HepG2 (cell line): ENCODE measurements around the gene PFKFB2. TPM values are rescaled to one million over a fixed set of nuclear protein-coding genes. Genes with fewer than 3 reads are reported as not detected.

ENCODE experiments used
- ASH2L ChIP-seq: fragments of 300-600, 200-600 bp; sonication (generic); IDR thresholded peaks from 2 replicates; pipeline ENCODE4 v1.7.0; 2017; ENCODE audit warnings: low read depth, mild to moderate bottlenecking, moderate library complexity, mixed read lengths, low read length; ENCODE audit not compliant: insufficient read length
- ATF7-NPFF ChIP-seq: sonication (generic); formaldehyde crosslinking; IDR thresholded peaks from 2 replicates; pipeline ENCODE4 v1.8.1; 2023; ENCODE audit warnings: mild to moderate bottlenecking, low read depth, missing genetic modification reagents, moderate library complexity
- BORCS8-MEF2B ChIP-seq: sonication (generic); formaldehyde crosslinking; IDR thresholded peaks from 2 replicates; pipeline ENCODE4 v1.8.0; 2022; ENCODE audit warnings: mild to moderate bottlenecking, missing genetic modification reagents
- CHD4 ChIP-seq: fragments of 200-600 bp; sonication (generic); IDR thresholded peaks from 2 replicates; pipeline ENCODE4 v1.7.0; 2017; ENCODE audit warnings: mild to moderate bottlenecking, low read length, borderline replicate concordance
- CREM ChIP-seq, 2 experiments: sonication (generic) in 1 of 2; formaldehyde crosslinking in 1 of 2; IDR thresholded peaks; 2 replicates each; pipeline versions ENCODE4 v1.4.0 to v1.6.1; 2016 to 2020; ENCODE audit warnings: antibody characterized with exemption in 1 of 2, mild to moderate bottlenecking in 1 of 2, missing genetic modification reagents in 1 of 2
- HMG20A ChIP-seq: IDR thresholded peaks from 2 replicates; pipeline ENCODE4 v1.6.1; 2016; ENCODE audit warnings: borderline replicate concordance
- HNF4G ChIP-seq, 2 experiments: sonication (generic) in 1 of 2; formaldehyde crosslinking in 1 of 2; IDR thresholded peaks; 2 replicates each; pipeline versions ENCODE4 v1.4.0 to v1.6.1; 2011 to 2020; ENCODE audit warnings: borderline replicate concordance in 2 of 2, low read depth in 2 of 2, mild to moderate bottlenecking in 2 of 2, low read length in 1 of 2, missing genetic modification reagents in 1 of 2, moderate library complexity in 1 of 2
- KAT2B ChIP-seq: fragments of 150-350 bp; IDR thresholded peaks from 2 replicates; pipeline ENCODE4 v1.6.1; 2014; ENCODE audit warnings: low read depth, low read length, borderline replicate concordance
- KMT2B ChIP-seq: IDR thresholded peaks from 2 replicates; pipeline ENCODE4 v1.6.1; 2016; ENCODE audit warnings: missing genetic modification reagents, missing compliant biosample characterization
- MAF1 ChIP-seq: sonication (generic); formaldehyde crosslinking; IDR thresholded peaks from 2 replicates; pipeline ENCODE4 v1.5.0; 2020; ENCODE audit warnings: missing genetic modification reagents, borderline replicate concordance
- MED8 ChIP-seq: sonication (generic); formaldehyde crosslinking; IDR thresholded peaks from 2 replicates; pipeline ENCODE4 v1.8.1; 2023; ENCODE audit warnings: mild to moderate bottlenecking, missing genetic modification reagents; ENCODE audit not compliant: insufficient replicate concordance
- MIXL1 ChIP-seq: IDR thresholded peaks from 2 replicates; pipeline ENCODE4 v1.6.1; 2016
- NFATC3 ChIP-seq: sonication (generic); formaldehyde crosslinking; IDR thresholded peaks from 2 replicates; pipeline ENCODE4 v1.5.1; 2020; ENCODE audit warnings: mild to moderate bottlenecking, missing genetic modification reagents
- NR2F6 ChIP-seq, 2 experiments: IDR thresholded peaks; 2 replicates each; pipeline ENCODE4 v1.6.1; 2016; ENCODE audit warnings: antibody characterized with exemption in 1 of 2, mild to moderate bottlenecking in 1 of 2
- PPARG ChIP-seq: conservative IDR thresholded peaks from 2 replicates; pipeline ENCODE4 v1.6.1; 2016; ENCODE audit warnings: missing biosample characterization, missing genetic modification reagents
- RNF2 ChIP-seq: fragments of 450-650 bp; conservative IDR thresholded peaks from 2 replicates; pipeline ENCODE4 v1.6.1; 2016; ENCODE audit warnings: low read depth
- SRF ChIP-seq: IDR thresholded peaks from 2 replicates; pipeline ENCODE4 v1.6.1; 2011; ENCODE audit warnings: mild to moderate bottlenecking, low read depth, low read length, moderate library complexity
- TEAD3 ChIP-seq: optimal IDR thresholded peaks from 2 replicates; pipeline ENCODE3; 2016; ENCODE audit warnings: borderline replicate concordance
- ZBTB7B ChIP-seq: sonication (generic); formaldehyde crosslinking; IDR thresholded peaks from 2 replicates; pipeline ENCODE4 v1.4.0; 2020; ENCODE audit warnings: missing genetic modification reagents
- ZFY ChIP-seq: sonication (generic); formaldehyde crosslinking; IDR thresholded peaks from 2 replicates; pipeline ENCODE4 v1.4.0; 2020; ENCODE audit warnings: missing genetic modification reagents
- ZNF205 ChIP-seq: IDR thresholded peaks from 2 replicates; pipeline ENCODE4 v1.6.1; 2018; ENCODE audit warnings: missing biosample characterization, missing genetic modification reagents
- ZNF343 ChIP-seq: sonication (generic); formaldehyde crosslinking; IDR thresholded peaks from 2 replicates; pipeline ENCODE4 v1.4.0; 2020; ENCODE audit warnings: mild to moderate bottlenecking, missing genetic modification reagents
- ZNF703 ChIP-seq: sonication (generic); formaldehyde crosslinking; IDR thresholded peaks from 2 replicates; pipeline ENCODE4 v1.5.1; 2020; ENCODE audit warnings: missing genetic modification reagents, mild to moderate bottlenecking, moderate library complexity, borderline replicate concordance
- ZNF850 ChIP-seq: sonication (generic); formaldehyde crosslinking; conservative IDR thresholded peaks from 2 replicates; pipeline ENCODE4 v1.9.0; 2021; ENCODE audit warnings: mild to moderate bottlenecking, missing genetic modification reagents
- polyA plus RNA-seq, 8 experiments: library from polyadenylated mRNA; depleted of rRNA in 3 of 8; stranded (reverse) in 7 of 8; unstranded in 1 of 8; fragments of >200 nt; fragmentation: Illumina TruSeq in 4 of 8; extraction: Trizol in 4 of 8; gene quantifications; 2 replicates each; pipeline versions ENCODE4 v1.2.1 to v1.2.3, GENCODE V29; 2011 to 2016; ENCODE audit warnings: low read depth in 4 of 8, missing spikeins in 1 of 8, mixed read lengths in 1 of 8; ENCODE audit not compliant: insufficient read depth in 1 of 8
- total RNA-seq, 5 experiments: library from RNA; depleted of rRNA; stranded (reverse); fragments of >200 nt; fragmentation: Illumina TruSeq; extraction: Trizol; gene quantifications; 2 replicates each; pipeline ENCODE4 v1.2.3, GENCODE V29; 2016; ENCODE audit warnings: low read depth in 1 of 5
- TF ChIP-seq, protein P1 (sequence below): IDR thresholded peaks from 2 replicates; pipeline ENCODE4 v1.6.1; 2018; ENCODE audit warnings: missing genetic modification reagents, mild to moderate bottlenecking, missing compliant biosample characterization
- TF ChIP-seq, protein P2 (sequence below): sonication (generic); formaldehyde crosslinking; IDR thresholded peaks from 2 replicates; pipeline ENCODE4 v1.5.0; 2020; ENCODE audit warnings: missing genetic modification reagents
- TF ChIP-seq, protein P3 (sequence below): sonication (generic); formaldehyde crosslinking; IDR thresholded peaks from 2 replicates; pipeline ENCODE4 v1.4.0; 2020; ENCODE audit warnings: missing genetic modification reagents

Gene PFKFB2
- total and polyA plus RNA-seq, 2 of the 13 experiments (the other 11 are each of a cell fraction or from before 2014, with no cell fraction given) = 4.6 to 10.6 TPM

DNA sequence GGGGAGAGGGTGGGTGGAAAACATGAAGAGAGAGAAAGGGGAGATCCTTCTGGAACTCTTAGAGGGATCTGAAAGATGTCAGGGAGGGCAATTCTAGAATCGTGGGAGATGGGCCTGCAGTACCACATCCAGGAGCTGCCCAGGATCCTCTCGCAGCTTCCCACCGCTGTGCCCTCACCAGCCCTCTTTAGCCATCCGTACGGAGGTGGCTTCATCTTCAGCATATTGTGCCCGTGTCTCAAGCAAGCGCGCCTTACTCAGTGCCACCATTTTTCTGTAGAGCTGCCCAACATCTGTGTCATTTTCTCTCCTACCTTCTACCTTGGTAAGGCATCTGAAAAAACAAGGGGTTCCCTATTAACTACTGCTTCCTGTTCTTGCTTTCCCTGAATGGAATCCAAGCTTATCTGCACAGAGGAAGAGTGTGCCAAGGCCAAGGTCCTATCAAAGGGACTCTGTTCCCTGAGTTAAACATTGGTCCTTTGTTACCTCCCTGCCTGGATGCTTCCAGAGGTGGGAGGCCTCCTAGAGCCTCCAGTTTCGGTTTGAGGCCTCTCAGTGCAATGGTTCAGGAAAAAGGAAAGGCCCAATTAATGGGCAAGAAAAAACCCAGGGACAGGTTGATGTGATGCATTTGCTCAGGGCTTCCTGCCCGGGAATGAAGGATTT is 43.8 kb upstream of the PFKFB2 start (continued):
- TF ChIP-seq, protein P1, sequence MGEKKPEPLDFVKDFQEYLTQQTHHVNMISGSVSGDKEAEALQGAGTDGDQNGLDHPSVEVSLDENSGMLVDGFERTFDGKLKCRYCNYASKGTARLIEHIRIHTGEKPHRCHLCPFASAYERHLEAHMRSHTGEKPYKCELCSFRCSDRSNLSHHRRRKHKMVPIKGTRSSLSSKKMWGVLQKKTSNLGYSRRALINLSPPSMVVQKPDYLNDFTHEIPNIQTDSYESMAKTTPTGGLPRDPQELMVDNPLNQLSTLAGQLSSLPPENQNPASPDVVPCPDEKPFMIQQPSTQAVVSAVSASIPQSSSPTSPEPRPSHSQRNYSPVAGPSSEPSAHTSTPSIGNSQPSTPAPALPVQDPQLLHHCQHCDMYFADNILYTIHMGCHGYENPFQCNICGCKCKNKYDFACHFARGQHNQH (CRISPR knock-in tag) = peak; percentile 61
- TF ChIP-seq CREM (IDR thresholded peaks at IDR 0.05) (peak; percentile 35; the same call in 1 of the 2 replicates), CREM (CRISPR knock-in tag; IDR thresholded peaks at IDR 0.05) (no peak), MIXL1 (peak; percentile 32; the same call in 1 of the 2 replicates), ZNF343 (CRISPR knock-in tag) (0 out of 2 replicates have a peak, but pooled peaks have one; percentile 48), TEAD3 (peak; percentile 67), BORCS8-MEF2B (no peak), ZNF703 (no peak), NFATC3 (CRISPR knock-in tag) (no peak), ZBTB7B (peak; percentile 39; the same call in 1 of the 2 replicates), HMG20A (CRISPR knock-in tag) (peak; percentile 84), CHD4 (no peak), NR2F6 (IDR thresholded peaks at IDR 0.05) (no peak), NR2F6 (CRISPR knock-in tag; IDR thresholded peaks at IDR 0.05) (peak; percentile 66), ATF7-NPFF (CRISPR knock-in tag) (no peak), ZFY (CRISPR knock-in tag) (peak; percentile 59; the same call in 1 of the 2 replicates), KMT2B (CRISPR knock-in tag) (peak; percentile 53; the same call in 1 of the 2 replicates), MAF1 (CRISPR knock-in tag) (no peak), RNF2 (no peak), MED8 (CRISPR knock-in tag) (no peak), ZNF850 (CRISPR knock-in tag) (no peak), HNF4G (IDR thresholded peaks at IDR 0.05; ENCODE audit: borderline replicate concordance, low read depth, low read length) (0 out of 2 replicates have a peak, but pooled peaks have one; percentile 56), HNF4G (CRISPR knock-in tag; IDR thresholded peaks at IDR 0.05; ENCODE audit: borderline replicate concordance, low read depth) (no peak), SRF (no peak), PPARG (peak; percentile 64), ASH2L (no peak), KAT2B (no peak), ZNF205 (CRISPR knock-in tag) (0 out of 2 replicates have a peak, but pooled peaks have one; percentile 17)
- TF ChIP-seq, protein P2, sequence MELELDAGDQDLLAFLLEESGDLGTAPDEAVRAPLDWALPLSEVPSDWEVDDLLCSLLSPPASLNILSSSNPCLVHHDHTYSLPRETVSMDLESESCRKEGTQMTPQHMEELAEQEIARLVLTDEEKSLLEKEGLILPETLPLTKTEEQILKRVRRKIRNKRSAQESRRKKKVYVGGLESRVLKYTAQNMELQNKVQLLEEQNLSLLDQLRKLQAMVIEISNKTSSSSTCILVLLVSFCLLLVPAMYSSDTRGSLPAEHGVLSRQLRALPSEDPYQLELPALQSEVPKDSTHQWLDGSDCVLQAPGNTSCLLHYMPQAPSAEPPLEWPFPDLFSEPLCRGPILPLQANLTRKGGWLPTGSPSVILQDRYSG (CRISPR knock-in tag) = no peak
- TF ChIP-seq, protein P3, sequence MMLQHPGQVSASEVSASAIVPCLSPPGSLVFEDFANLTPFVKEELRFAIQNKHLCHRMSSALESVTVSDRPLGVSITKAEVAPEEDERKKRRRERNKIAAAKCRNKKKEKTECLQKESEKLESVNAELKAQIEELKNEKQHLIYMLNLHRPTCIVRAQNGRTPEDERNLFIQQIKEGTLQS = no peak
